Mesenchymal stem cell (in vitro differentiated cells and primary cell): ENCODE measurements around the gene CASQ1.

ENCODE experiments used
- DNase-seq: peaks from one replicate; pipeline ENCODE4 v3.0.0-alpha.2; 2013
- H2AFZ ChIP-seq: one replicate; pipeline ENCODE4 v1.6.1; 2013; ENCODE audit warnings: low read depth, mild to moderate bottlenecking, control low read depth, inconsistent platforms, low read length, moderate library complexity
- H2AK5ac ChIP-seq: 2 replicates; pipeline ENCODE4 v1.6.1; 2013; ENCODE audit warnings: low read length, moderate library complexity, mild to moderate bottlenecking, inconsistent platforms; ENCODE audit not compliant: severe bottlenecking
- H2BK120ac ChIP-seq: one replicate; pipeline ENCODE4 v1.6.1; 2013; ENCODE audit warnings: low read depth, mild to moderate bottlenecking, inconsistent platforms, low read length, moderate library complexity
- H2BK12ac ChIP-seq, 2 experiments: one replicate each; pipeline ENCODE4 v1.6.1; 2013; ENCODE audit warnings: inconsistent platforms in 2 of 2, low read length in 2 of 2, mild to moderate bottlenecking in 2 of 2, moderate library complexity in 2 of 2, control low read depth in 1 of 2
- H2BK15ac ChIP-seq: one replicate; pipeline ENCODE4 v1.6.1; 2013; ENCODE audit warnings: mild to moderate bottlenecking, low read depth, inconsistent platforms; ENCODE audit not compliant: poor library complexity, severe bottlenecking
- H2BK5ac ChIP-seq: 2 replicates; pipeline ENCODE4 v1.6.1; 2013; ENCODE audit warnings: low read depth, mild to moderate bottlenecking, low read length, control low read depth, inconsistent platforms; ENCODE audit not compliant: poor library complexity, severe bottlenecking
- H3K14ac ChIP-seq, 2 experiments: one replicate each; pipeline ENCODE4 v1.6.1; 2013; ENCODE audit warnings: inconsistent platforms in 2 of 2, low read length in 2 of 2, control low read depth in 1 of 2, mild to moderate bottlenecking in 1 of 2, moderate library complexity in 1 of 2
- H3K18ac ChIP-seq, 2 experiments: one replicate each; pipeline ENCODE4 v1.6.1; 2013; ENCODE audit warnings: inconsistent platforms in 2 of 2, low read length in 2 of 2, control low read depth in 1 of 2, low read depth in 1 of 2, mild to moderate bottlenecking in 1 of 2
- H3K23ac ChIP-seq, 2 experiments: one replicate each; pipeline ENCODE4 v1.6.1; 2013; ENCODE audit warnings: inconsistent platforms in 2 of 2, low read length in 2 of 2, mild to moderate bottlenecking in 2 of 2, moderate library complexity in 2 of 2, control low read depth in 1 of 2
- H3K27ac ChIP-seq: 2 replicates; pipeline ENCODE4 v1.5.1; 2013; ENCODE audit warnings: mild to moderate bottlenecking, moderate library complexity, low read length, control low read depth, inconsistent platforms; ENCODE audit not compliant: poor library complexity, severe bottlenecking
- H3K27me3 ChIP-seq, 2 experiments: 2 replicates each; pipeline versions ENCODE4 v1.6.1 to v1.7.0; 2013; ENCODE audit warnings: low read length in 2 of 2, mild to moderate bottlenecking in 2 of 2, moderate library complexity in 2 of 2, control low read depth in 1 of 2, inconsistent platforms in 1 of 2; ENCODE audit not compliant: control insufficient read depth in 1 of 2, insufficient read depth in 1 of 2
- H3K36me3 ChIP-seq, 2 experiments: 2 replicates each; pipeline versions ENCODE4 v1.6.1 to v1.7.0; 2013; ENCODE audit warnings: low read length in 2 of 2, control low read depth in 1 of 2, inconsistent platforms in 1 of 2, low read depth in 1 of 2, mild to moderate bottlenecking in 1 of 2; ENCODE audit not compliant: insufficient read depth in 2 of 2, control insufficient read depth in 1 of 2
- H3K4ac ChIP-seq, 2 experiments: one replicate each; pipeline ENCODE4 v1.6.1; 2013; ENCODE audit warnings: inconsistent platforms in 2 of 2, low read length in 2 of 2, mild to moderate bottlenecking in 2 of 2, moderate library complexity in 2 of 2, control low read depth in 1 of 2, low read depth in 1 of 2
- H3K4me1 ChIP-seq: 2 replicates; pipeline ENCODE4 v1.6.1; 2013; ENCODE audit warnings: low read depth, low read length, control low read depth; ENCODE audit not compliant: control insufficient read depth, insufficient read depth
- H3K4me2 ChIP-seq: 2 replicates; pipeline ENCODE4 v1.6.1; 2013; ENCODE audit warnings: low read length, mild to moderate bottlenecking, inconsistent platforms; ENCODE audit not compliant: poor library complexity, severe bottlenecking
- H3K4me3 ChIP-seq, 2 experiments: 2 replicates each; pipeline versions ENCODE4 v1.5.1 to v1.7.0; 2013; ENCODE audit warnings: low read length in 2 of 2, mild to moderate bottlenecking in 2 of 2, control low read depth in 1 of 2, low read depth in 1 of 2; ENCODE audit not compliant: insufficient read depth in 1 of 2
- H3K79me1 ChIP-seq: replicated peaks from 2 replicates; pipeline ENCODE4 v1.6.1; 2013; ENCODE audit warnings: mild to moderate bottlenecking, control low read depth, low read length, inconsistent platforms; ENCODE audit not compliant: poor library complexity, severe bottlenecking
- H3K9ac ChIP-seq: 2 replicates; pipeline ENCODE4 v1.7.0; 2013; ENCODE audit warnings: mild to moderate bottlenecking, low read length, moderate library complexity
- H3K9me3 ChIP-seq: 2 replicates; pipeline ENCODE4 v1.7.0; 2013; ENCODE audit warnings: mild to moderate bottlenecking, low read length; ENCODE audit not compliant: control insufficient read depth
- H4K8ac ChIP-seq: one replicate; pipeline ENCODE4 v1.6.1; 2013; ENCODE audit warnings: inconsistent platforms, mild to moderate bottlenecking, low read length, moderate library complexity
- H4K91ac ChIP-seq: one replicate; pipeline ENCODE4 v1.6.1; 2013; ENCODE audit warnings: mild to moderate bottlenecking, low read length, inconsistent platforms
- WGBS: methylation state at CpG from one replicate; pipeline ENCODE4 v1.1.7; 2013; ENCODE audit warnings: mixed read lengths; 5-methylcytosine and 5-hydroxymethylcytosine counted together

Gene CASQ1

DNA sequence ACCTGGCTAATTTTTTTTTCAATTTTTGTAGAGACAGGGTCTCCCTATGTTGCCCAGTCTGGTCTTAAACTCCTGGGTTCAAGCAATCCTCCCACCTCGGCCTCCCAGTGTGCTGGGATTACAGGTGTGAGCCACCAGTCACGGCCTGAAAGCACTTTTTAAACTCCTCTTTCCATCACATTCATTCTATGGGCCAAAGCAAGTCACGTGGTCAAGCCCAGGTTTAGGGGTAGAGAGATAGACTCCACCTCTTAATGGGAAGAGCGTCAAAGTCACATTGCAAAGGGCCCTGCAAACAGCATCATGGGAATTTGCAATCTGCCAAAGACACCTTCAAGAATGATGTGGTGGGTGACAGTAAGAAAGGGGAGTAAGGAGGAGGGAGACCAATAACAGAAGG, 31.8 kb upstream of the CASQ1 start:
- Histone ChIP-seq H3K18ac (no peak overlapping the region), H3K36me3 (no peaks in the 10 kb centered on the region), H2BK120ac (no peak overlapping the region), H3K79me1 (no peaks in the 10 kb centered on the region), H3K23ac (no peak overlapping the region), H2BK5ac (no peak overlapping the region), H4K8ac (no peak overlapping the region), H3K4me3 (no peak overlapping the region), H3K27ac (no peak overlapping the region), H4K91ac (no peak overlapping the region), H3K4me2 (no peak overlapping the region), H2BK12ac (no peak overlapping the region), H2AK5ac (no peak overlapping the region), H2AFZ (no peak overlapping the region), H2BK15ac (no peak overlapping the region), H3K14ac (no peak overlapping the region), H3K9ac (no peak overlapping the region), H3K9me3 (no peaks in the 10 kb centered on the region), H3K4me1 (peaks cover 4% of the 10 kb centered on the region), H3K4ac (no peak overlapping the region), H3K27me3 (peaks cover 0 to 15% of the 10 kb centered on the region in 2 experiments)
- WGBS: 71% methylated on average over 3 of the region's 4 CpGs
- DNase-seq: no peak

DNA sequence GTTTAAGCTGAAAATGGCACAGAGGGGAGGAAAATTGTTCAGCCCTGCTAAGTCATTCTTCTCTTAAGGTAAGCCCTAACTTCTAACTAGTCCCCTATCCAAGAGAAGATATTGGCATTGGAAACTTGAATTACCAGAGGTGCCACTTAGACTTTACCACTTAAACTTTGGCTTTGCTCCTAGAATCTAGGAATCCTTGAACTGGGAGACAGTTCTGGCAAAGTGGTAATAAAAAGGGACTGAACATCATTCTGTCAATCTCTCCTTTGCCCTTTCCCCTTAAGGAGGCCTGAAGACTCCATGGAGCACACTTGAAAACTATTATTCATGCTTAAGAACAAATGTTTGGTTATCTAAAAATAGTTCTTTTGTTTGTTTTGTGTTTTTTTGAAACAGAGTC, 30.5 kb upstream of the CASQ1 start:
- H3K27ac ChIP-seq: no peak overlapping the region
- no peak overlapping the region for H3K18ac ChIP-seq
- H3K9me3 ChIP-seq: no peaks in the 10 kb centered on the region
- H2BK15ac ChIP-seq: no peak overlapping the region
- no peak overlapping the region for H2AK5ac ChIP-seq
- no peak overlapping the region for H3K14ac ChIP-seq
- no peak overlapping the region for H3K4ac ChIP-seq
- no peak overlapping the region for H2BK120ac ChIP-seq
- H3K9ac ChIP-seq: no peak overlapping the region
- no peak overlapping the region for H3K4me2 ChIP-seq
- no peak for DNase-seq
- H4K91ac ChIP-seq: no peak overlapping the region
- H3K79me1 ChIP-seq: no peaks in the 10 kb centered on the region
- H2BK5ac ChIP-seq: no peak overlapping the region
- peaks cover 9 to 15% of the 10 kb centered on the region in 2 experiments for H3K27me3 ChIP-seq
- no peak overlapping the region for H2AFZ ChIP-seq
- no peak overlapping the region for H2BK12ac ChIP-seq
- H3K4me1 ChIP-seq: peaks cover 4% of the 10 kb centered on the region
- no peak overlapping the region for H4K8ac ChIP-seq
- H3K23ac ChIP-seq: no peak overlapping the region
- H3K4me3 ChIP-seq: no peak overlapping the region
- H3K36me3 ChIP-seq: no peaks in the 10 kb centered on the region

DNA sequence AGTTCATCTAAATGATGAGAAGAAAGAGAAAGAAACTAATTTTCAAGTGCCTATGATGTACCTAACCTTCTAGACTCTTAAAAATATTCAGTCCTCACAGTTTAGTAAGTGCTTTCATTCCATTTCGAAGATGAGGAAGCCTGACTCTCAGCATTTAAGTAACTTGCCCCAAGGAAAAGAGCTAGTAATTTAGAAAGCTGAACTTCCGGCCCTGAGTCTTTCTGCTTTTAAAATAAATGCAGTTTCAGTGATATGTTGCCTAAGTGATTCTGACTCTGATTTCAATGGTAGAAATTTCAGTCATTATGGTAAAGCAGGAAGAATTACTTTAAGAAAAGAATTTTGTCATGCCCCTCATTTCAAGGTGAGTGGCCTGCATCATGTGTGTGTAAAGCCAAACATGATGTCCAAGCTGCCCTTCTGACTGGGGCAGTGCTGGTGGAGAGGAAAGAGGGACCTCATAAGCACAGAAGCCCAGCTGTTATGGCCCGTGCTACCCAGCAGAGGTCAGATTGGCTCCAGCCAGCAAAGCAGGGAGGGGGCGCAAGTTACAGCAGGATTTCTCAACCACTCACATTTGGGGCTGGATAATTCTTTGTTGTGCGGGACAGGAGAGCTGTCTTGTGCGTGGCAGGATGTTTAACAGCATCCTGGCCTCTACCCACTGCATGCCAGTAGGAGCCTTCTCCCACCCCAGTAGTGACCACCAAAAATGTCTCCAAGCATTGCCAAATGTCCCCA, 28.2 kb upstream of the CASQ1 start:
- Histone ChIP-seq H2BK12ac (no peak overlapping the region), H3K18ac (no peak overlapping the region)

DNA sequence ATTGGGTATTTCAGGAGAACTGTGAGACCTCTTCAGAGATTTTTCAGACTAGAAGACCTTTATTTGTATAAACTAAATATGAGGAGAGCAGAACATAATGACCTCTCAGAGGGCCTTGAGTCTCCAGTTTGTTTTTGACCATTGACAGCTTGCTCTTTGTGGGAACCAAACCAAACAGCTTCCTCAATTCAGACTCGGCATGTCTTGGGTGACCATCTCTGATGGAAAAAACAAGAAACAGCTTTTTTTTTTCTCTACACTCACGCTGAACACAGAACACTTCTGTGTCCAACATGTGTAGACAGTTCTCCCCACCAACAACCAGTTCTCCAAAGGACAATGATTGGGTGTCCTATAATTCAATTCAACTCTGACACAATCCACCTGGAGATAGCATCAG, 27.4 kb upstream of the CASQ1 start:
- H3K23ac ChIP-seq: no peak overlapping the region
- no peak overlapping the region for H2BK5ac ChIP-seq
- H4K91ac ChIP-seq: no peak overlapping the region
- no peak overlapping the region for H3K4me2 ChIP-seq
- no peaks in the 10 kb centered on the region for H3K36me3 ChIP-seq
- no peak overlapping the region for H3K27ac ChIP-seq
- no peak overlapping the region for H2AK5ac ChIP-seq
- no peak overlapping the region for H2AFZ ChIP-seq
- no peaks in the 10 kb centered on the region for H3K9me3 ChIP-seq
- H2BK15ac ChIP-seq: no peak overlapping the region
- WGBS: 91% methylated on average over 2 of the region's 2 CpGs
- peaks cover 4% of the 10 kb centered on the region for H3K4me1 ChIP-seq
- H3K79me1 ChIP-seq: no peaks in the 10 kb centered on the region
- no peak overlapping the region for H2BK12ac ChIP-seq
- H3K9ac ChIP-seq: no peak overlapping the region
- no peak overlapping the region for H2BK120ac ChIP-seq
- no peak overlapping the region for H3K14ac ChIP-seq
- DNase-seq: no peak
- no peak overlapping the region for H3K4ac ChIP-seq
- H4K8ac ChIP-seq: no peak overlapping the region
- H3K27me3 ChIP-seq: peaks cover 21 to 27% of the 10 kb centered on the region in 2 experiments
- H3K4me3 ChIP-seq: no peak overlapping the region
- no peak overlapping the region for H3K18ac ChIP-seq

More for the DNA sequence above, 28.2 kb upstream of the CASQ1 start:
- H2AFZ ChIP-seq: no peak overlapping the region
- no peaks in the 10 kb centered on the region for H3K9me3 ChIP-seq
- no peak overlapping the region for H3K14ac ChIP-seq
- H3K23ac ChIP-seq: no peak overlapping the region
- no peak overlapping the region for H2BK120ac ChIP-seq
- no peak overlapping the region for H3K4me3 ChIP-seq
- 53% methylated on average over 4 of the region's 6 CpGs for WGBS
- H3K36me3 ChIP-seq: no peaks in the 10 kb centered on the region
- peaks cover 20 to 27% of the 10 kb centered on the region in 2 experiments for H3K27me3 ChIP-seq
- H4K91ac ChIP-seq: peak overlapping the region; percentile 67
- no peak overlapping the region for H3K4ac ChIP-seq
- no peaks in the 10 kb centered on the region for H3K79me1 ChIP-seq
- peaks cover 4% of the 10 kb centered on the region for H3K4me1 ChIP-seq
- H3K27ac ChIP-seq: no peak overlapping the region
- peak; percentile 32 for DNase-seq
- no peak overlapping the region for H3K4me2 ChIP-seq
- H2BK15ac ChIP-seq: no peak overlapping the region
- no peak overlapping the region for H4K8ac ChIP-seq
- no peak overlapping the region for H2AK5ac ChIP-seq
- no peak overlapping the region for H3K9ac ChIP-seq
- no peak overlapping the region for H2BK5ac ChIP-seq
